NCI-H345 (cell line): ENCODE measurements around the gene FRMD3.

Experiments used
- DNase-seq: peaks from one replicate; lab custom pipeline; 2025; lab: John Stamatoyannopoulos, UW

Gene FRMD3

DNA sequence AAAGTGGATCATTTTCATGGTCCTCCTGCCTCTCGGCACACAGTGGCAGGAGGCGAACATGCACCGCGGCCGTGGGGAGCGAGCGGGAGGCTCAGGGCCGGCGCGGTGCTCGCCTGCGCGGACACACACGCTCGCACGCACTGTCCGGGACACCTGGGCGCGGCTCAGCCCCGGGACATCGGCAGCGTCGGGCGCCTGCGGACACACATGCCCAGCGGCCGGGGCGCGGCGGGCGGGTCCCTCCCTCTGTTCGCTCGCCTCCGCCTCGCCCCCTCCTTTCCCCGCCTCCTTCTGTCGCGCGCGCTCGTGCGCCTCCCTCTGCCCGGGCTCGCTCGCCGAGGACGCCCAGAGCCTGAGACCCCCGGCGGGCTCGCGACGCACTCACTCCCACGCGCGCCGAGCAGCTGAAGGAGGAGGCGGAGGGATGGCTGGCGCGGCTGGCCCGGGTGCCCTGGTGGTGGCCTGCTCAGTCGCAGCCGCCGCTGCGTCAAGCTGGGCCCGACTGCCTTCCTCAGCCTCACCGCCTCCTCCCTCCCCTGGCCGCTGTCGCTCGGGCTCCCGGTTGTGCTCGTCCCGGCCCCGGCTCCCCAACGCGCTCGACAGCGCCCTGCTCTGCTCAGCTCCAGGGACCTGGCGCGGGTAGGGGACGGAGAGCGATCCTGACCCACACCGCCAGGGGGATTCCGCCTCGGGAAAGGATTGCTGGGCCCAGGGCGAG is at the start of gene FRMD3:
Gene FRMD3, minus strand, starts transcription at position 230 of the 718 bp plus-strand sequence. Its CDS starts 170 bp downstream, at position 60.
- peak; percentile 40 for DNase-seq

DNA sequence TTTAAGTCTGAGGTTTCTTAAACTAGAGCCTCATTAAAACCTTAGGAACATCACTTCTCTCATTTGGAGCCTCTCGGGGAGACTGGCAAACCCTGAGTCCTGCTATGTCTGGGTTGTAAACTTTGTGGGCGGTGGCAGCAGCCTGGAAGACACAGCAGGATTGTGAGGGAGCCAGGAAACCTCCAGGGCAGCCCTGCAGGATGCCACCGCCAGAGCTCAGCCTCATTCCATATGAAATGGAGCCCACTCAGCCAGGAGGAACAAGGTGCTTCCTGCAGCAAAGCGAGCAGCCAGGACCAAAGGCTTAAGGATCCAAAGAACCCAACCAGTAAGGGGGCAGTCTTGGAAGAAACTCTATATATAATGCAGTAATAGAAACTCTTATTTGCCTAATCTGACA is 46.8 kb upstream of the FRMD3 start:
- DNase-seq, result peak; percentile 22

DNA sequence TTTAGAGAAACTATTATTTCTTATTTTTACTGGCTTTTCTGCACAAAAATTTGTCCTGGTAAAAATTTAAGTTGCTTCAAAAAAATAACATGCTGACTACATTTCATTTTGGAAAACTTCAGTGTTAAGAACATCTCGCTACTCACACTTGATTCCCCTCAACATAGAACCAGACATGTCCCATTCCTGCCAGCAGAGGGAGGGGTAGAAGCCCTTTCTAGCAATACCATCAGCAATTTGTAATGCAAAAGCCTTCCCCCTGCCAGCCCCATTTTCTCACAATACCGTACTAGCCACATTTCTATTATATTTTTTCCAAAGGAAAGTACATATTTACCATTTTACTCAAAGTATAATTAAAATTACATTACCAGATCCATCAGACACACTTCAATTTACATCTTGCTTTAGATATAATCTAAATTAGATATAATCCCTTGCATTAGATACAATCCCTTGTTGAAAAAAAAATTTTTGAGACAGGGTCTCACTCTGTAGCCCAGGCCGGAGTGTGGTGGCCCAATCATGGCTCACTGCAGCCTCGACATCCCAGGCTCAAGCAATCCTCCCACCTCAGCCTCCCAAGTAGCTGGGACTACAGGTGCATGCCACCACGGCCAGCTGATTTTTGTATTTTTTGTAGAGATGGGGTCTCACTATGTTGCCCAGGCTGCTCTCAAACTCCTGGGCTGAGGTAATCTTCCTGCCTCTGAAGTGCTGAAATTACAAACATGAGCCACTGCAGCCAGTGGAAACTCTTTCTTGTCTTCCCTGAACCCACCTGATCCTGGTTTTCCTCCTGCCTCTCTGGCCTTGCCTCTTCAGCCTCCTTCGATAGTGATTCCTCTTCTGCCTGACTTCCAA is 45.2 kb upstream of the FRMD3 start:
- DNase-seq, result peak; percentile 26

- DNase-seq, result no peak
These were observed 43.8 kb upstream of the FRMD3 start for GRCh38 chr9:83582029-83582428.

DNA sequence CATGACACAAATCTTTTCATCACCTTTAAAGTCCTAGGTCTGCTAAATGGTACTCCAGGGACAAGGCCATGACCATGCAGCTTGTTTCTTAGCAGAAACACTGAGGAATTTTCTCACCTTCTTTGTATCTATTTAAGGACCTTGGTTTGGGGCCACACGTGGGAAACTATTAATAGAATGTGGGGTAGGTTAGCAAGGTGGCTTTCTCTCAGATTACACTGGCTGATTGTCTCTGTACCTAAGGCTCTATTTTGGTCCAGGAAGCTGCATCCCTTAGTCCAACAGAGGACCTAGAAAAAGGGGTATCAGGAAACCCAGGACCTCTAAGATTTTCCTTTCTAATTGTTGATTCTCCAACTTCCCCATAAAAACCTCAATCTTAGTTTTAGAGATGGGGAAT is 36.3 kb upstream of the FRMD3 start:
- no peak for DNase-seq

- DNase-seq, result no peak
These were observed 34.3 kb upstream of the FRMD3 start for GRCh38 chr9:83572524-83572923.

- no peak for DNase-seq
These were observed 32.2 kb upstream of the FRMD3 start for GRCh38 chr9:83570359-83570758.

DNA sequence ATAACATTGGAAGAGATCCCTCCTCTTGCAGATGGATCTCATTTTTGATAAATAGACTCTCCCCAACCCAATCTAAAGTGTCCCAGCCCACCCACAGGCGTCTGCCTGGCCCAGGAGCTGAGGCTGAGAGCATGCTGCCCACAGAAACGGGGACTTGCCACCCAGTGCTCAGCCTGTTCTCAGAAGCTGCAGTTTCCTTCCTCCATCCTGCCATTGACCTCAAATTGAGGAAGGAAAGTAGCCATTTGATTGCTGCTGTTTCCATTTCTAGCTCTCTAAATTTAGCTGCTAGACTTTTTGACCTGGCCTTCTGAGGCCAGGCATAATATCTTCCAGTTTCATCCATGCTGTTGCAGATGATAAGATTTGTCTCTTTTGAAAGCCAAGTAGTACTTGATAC is 31.1 kb upstream of the FRMD3 start:
- no peak for DNase-seq

DNA sequence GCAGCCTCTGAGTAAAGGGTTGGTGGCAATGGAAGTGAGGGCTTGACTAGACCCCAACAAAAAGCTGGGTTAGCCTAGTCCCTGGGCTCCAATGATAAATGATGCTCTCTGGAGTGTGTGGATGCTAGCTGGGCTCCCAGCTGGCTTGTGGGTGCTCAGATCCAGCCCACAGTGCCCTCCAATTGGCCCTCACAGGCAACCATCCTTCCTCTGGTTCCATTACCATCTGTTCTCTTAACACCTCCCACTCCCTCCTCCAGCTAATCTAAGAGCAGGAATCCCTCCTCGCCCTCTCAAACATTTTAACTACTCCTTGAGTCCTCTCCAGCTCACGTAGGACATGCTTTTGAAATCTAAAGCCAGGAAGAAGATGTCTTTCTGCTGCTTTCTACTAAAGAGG is 25.2 kb upstream of the FRMD3 start:
- DNase-seq, result no peak

GRCh38 chr9:83560169-83560826 is 22.1 kb upstream of the FRMD3 start:
- no peak for DNase-seq

DNA sequence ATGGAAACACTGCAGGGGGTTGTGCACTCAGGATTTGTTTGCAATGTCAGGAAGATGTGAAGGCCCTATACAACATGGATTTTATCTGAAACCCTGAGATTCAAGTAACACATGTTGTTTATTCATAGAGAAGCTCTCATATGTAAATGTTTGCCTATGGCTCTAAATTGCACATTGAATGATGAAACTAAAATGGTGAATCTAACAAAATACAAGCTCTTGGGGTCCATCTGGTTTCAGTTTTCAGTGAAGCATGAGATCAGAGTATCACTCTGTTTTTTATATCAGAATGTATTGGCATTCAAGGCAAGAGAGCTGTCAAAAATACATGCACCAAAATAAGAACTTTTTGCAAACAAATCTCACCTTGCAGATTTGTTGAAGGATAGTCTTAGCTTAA is 19.6 kb upstream of the FRMD3 start:
- no peak for DNase-seq

GRCh38 chr9:83557317-83557716 is 19.1 kb upstream of the FRMD3 start:
- DNase-seq, result no peak

GRCh38 chr9:83554278-83554677 is 16.1 kb upstream of the FRMD3 start:
- no peak for DNase-seq

GRCh38 chr9:83544002-83544698 is 5.9 kb upstream of the FRMD3 start:
- peak; percentile 40 for DNase-seq

DNA sequence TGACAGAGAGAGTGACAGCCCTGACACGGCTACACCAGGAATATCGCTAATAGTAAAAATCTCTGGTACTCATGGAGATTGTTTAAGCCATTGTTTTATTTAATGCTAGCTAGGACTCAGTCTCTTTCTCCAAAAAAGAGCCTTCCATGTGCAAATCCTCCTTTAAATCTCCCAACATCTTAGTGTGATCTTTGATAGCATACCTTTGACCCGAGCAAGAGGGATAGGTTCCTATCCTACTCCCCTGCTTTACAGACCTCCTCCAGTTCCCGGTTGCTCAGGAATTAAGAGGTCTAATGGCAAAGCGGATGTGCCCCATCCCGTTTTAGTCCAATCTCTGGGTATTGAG is 663 bp upstream of the FRMD3 start:
- no peak for DNase-seq

DNA sequence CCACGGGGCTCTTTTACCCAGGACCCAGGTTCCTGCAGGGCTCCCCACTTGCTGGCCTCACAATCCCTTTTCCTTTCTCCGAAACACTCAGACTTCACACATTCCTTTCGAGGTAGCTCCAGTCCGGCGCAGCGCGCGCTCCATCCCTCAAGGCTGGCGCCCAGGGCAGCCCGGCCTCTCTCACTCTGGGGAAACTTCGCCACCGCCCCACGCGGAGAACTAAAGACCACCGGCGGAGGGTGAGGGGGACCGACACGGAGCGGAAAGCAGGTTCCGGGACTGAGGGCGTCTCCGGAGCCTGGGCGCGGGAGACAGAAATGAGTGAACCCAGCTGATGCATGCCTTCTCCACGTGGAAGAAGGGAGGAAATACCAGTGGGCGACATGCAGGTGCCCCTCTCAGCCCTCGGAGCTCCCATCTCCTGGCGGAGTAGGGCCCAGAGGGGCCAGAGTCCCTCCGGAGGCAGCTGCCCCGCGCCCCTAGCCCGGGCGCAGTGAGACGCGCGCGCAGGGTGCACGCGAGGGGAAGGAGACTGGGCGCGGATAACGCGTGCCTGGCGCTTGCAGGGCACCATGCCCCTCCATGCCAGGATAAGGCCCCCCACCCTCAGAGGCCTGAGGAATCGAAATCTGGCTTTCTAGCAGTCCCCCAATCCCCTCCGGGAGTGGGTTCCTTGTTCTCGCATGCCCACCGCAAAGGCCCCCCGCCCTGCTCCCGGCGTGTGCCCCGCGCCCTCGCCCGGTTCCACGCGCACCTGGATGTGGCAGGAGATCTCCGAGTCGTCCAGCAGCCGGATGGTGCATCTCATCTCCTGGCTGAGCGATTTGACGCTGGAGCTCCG is 650 bp downstream of the FRMD3 start:
- no peak for DNase-seq

DNA sequence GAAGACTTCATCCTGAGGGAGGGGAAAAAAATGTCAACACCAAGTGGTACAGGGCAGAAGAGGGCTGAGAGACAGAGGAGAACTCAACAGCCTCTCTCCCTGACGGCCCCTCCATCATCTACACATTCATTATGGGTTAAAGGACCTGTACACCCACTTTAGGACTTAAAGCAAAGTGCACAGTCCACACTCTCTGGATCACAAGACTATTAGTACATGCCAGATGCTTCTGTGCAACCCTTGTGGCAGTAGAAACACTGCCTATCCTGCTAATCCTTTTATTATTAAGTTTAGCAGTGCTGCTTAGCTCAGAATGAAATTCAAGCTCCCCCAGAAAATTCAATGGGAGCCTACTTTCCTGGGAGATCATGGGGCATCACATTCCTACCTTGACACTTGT is 1.9 kb downstream of the FRMD3 start:
- DNase-seq, result no peak

DNA sequence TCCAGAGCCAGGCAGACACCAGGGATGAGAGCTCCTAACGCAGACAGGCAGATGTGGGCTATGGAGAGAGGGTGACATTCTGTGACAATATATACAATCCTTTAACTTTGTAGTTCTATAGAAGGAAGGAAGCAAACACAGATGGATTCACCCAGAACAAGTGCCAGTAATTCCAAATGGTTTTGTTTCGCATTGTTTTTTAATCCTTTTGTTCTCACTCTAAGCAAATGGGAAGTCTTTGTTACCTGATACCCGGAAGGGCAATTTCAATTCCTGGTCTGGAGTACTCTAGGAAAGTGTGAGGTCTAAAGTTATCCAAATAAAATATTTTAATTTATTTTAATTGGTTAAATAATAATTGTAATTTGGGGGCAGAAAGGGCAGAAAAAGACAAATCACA is 2.5 kb downstream of the FRMD3 start:
- no peak for DNase-seq

GRCh38 chr9:83533296-83533695 is 4.9 kb downstream of the FRMD3 start:
- no peak for DNase-seq

DNA sequence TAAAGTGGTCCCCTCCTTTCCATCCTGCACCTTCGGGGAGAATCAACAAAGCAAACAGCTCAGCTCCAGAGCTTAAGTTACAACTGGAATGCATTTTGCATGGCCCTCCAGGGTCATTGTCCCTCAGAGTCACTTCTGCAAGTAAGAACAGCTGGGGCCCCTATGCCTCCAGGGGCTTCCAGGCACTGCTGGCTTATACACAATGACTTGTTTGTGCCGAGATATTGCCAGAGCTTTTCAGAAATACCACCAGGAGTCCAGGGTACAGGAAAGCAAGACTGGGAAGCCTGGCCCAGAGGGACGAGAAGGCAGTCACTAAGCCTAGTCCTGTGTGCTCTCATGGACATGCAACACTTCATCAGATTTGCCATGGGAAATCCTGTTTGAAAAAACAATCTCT is 11.3 kb downstream of the FRMD3 start:
- DNase-seq, result no peak

DNA sequence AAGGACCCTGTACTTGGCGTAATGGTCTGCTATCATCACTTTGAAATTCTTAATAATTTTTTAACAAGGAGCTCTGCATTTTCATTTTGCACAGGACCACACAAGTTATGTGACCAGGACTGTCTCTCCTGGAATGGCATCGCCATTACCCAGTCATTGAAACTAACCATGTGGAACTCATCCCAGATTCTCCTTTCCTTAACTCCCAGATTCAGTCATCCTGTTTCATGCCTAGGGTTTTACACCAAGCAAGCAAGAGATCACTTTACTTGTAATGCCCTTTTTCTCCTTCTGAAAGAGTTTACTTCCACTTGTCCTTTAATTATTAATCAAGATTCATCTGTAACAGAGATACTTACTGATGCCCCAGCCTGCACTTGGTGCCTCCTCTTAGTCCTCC is 12.0 kb downstream of the FRMD3 start:
- no peak for DNase-seq
